ENCODE results near the gene SYNE3. TPM values are rescaled to one million over a fixed set of nuclear protein-coding genes. Genes with fewer than 3 reads are reported as not detected.

The SYNE3 gene
- total RNA-seq, 2 experiments from 2014 or later = 21.6 to 22.8 TPM

DNA sequence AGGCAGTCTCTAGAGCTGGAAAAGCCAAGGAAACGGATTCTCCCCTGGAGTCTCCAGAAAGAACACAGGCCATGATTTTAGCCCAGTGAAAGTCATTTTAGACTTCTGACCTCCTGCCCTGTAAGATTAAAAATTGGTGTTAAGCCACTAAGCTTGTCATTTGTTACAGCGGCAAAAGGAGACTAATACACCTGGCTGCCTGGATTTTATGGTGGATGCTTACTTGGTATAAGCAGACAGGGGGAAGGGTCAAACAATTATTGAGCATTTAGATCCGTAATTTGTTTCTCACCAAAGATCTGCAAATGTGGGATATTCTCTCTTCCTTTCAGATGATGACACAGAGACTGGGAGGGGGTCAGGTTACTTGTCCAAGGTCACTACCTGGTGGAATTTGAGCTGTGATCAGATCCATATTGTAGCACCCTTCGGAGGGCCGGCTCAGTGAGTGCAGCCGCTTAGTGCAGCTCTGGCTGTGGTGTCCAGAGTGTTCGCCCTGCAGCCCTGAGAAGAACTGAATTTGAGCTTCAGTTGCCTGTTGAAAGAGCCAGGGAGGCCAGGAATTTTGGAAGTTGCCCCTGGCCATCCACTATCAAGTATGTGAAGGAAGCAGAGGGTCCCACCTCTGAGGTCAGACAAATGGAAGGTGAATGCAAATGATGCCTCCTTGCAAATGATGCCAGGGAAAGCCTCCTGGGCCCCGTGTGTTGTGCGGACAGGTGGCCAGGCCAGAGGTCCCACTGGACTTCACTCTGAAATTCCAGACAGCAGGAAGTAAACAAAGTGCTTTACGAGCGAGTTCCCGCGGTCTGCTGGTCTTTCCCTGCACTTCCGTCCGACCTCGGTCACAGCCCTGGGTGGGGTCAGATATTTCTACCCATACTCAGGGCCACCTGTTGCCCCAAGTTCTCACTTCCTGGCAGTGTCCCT is 33.5 kb upstream of the SYNE3 start:
- H3K9me3 Mint-ChIP-seq = peaks cover 2% of the 10 kb centered on the region
- intact Hi-C loops (cut with micrococcal nuclease) = no loop called here
- CTCF ChIA-PET = interaction anchor here (0.9 to 1.5 kb wide), 2 partner anchors 8 to 108 kb away, joined by 3 to 5 read pairs; no protein-coding TSS in a partner anchor
- no peaks in the 10 kb centered on the region for H3K27me3 Mint-ChIP-seq (ENCODE audit: low read depth)
- no peak for DNase-seq
- peaks cover 9% of the 10 kb centered on the region for H3K36me3 Mint-ChIP-seq (ENCODE audit: low read depth)
- H3K4me3 Mint-ChIP-seq = no peak overlapping the region
- H3K4me1 Mint-ChIP-seq (ENCODE audit: low read depth) = peaks cover 10% of the 10 kb centered on the region
- no peak overlapping the region for H3K27ac Mint-ChIP-seq

GRCh38 chr14:95548328-95548929 is 32.0 kb upstream of the SYNE3 start:
- Mint-ChIP-seq H3K4me1 (ENCODE audit: low read depth) (peaks cover 10% of the 10 kb centered on the region), H3K27ac (no peak overlapping the region), H3K9me3 (peaks cover 2% of the 10 kb centered on the region), H3K36me3 (ENCODE audit: low read depth) (peaks cover 10% of the 10 kb centered on the region), H3K27me3 (ENCODE audit: low read depth) (no peaks in the 10 kb centered on the region), H3K4me3 (no peak overlapping the region)
- CTCF ChIA-PET = interaction anchor here (0.6 to 1.5 kb wide), 2 partner anchors 13 to 170 kb away, joined by 3 to 4 read pairs; no protein-coding TSS in a partner anchor
- no peak for DNase-seq
- intact Hi-C loops (cut with micrococcal nuclease) = no loop called here

GRCh38 chr14:95547626-95548327 is 31.3 kb upstream of the SYNE3 start:
- Mint-ChIP-seq H3K4me1 (ENCODE audit: low read depth) (peaks cover 10% of the 10 kb centered on the region), H3K4me3 (no peak overlapping the region), H3K36me3 (ENCODE audit: low read depth) (peaks cover 10% of the 10 kb centered on the region), H3K9me3 (peaks cover 2% of the 10 kb centered on the region), H3K27ac (no peak overlapping the region), H3K27me3 (ENCODE audit: low read depth) (no peaks in the 10 kb centered on the region)
- CTCF ChIA-PET = interaction anchor here (0.6 to 1.5 kb wide), 2 partner anchors 14 to 169 kb away, joined by 3 to 4 read pairs; no protein-coding TSS in a partner anchor
- intact Hi-C loops (cut with micrococcal nuclease) = no loop called here
- DNase-seq = no peak

GRCh38 chr14:95547272-95547625 is 30.8 kb upstream of the SYNE3 start:
- intact Hi-C loops (cut with micrococcal nuclease) = no loop called here

GRCh38 chr14:95545515-95546168 is 29.2 kb upstream of the SYNE3 start:
- Mint-ChIP-seq H3K27me3 (ENCODE audit: low read depth) (no peaks in the 10 kb centered on the region), H3K27ac (no peak overlapping the region), H3K4me1 (ENCODE audit: low read depth) (peaks cover 17% of the 10 kb centered on the region), H3K36me3 (ENCODE audit: low read depth) (peaks cover 8% of the 10 kb centered on the region), H3K4me3 (no peak overlapping the region), H3K9me3 (no peaks in the 10 kb centered on the region)
- intact Hi-C loops (cut with micrococcal nuclease) = no loop called here
- CTCF ChIA-PET = interaction anchor here (1.3 kb wide), 1 partner anchor 27 kb away, joined by 5 read pairs; no protein-coding TSS in a partner anchor
- DNase-seq = no peak

More at GRCh38 chr14:95547272-95547625, 30.8 kb upstream of the SYNE3 start:
- DNase-seq = no peak
- Mint-ChIP-seq H3K4me3 (no peak overlapping the region), H3K4me1 (ENCODE audit: low read depth) (peaks cover 10% of the 10 kb centered on the region), H3K27me3 (ENCODE audit: low read depth) (no peaks in the 10 kb centered on the region), H3K9me3 (peaks cover 2% of the 10 kb centered on the region), H3K27ac (no peak overlapping the region), H3K36me3 (ENCODE audit: low read depth) (peaks cover 10% of the 10 kb centered on the region)
- CTCF ChIA-PET = interaction anchor here (0.9 to 1.5 kb wide), 4 partner anchors 13 to 120 kb away, joined by 3 to 4 read pairs (median 4); no protein-coding TSS in a partner anchor

DNA sequence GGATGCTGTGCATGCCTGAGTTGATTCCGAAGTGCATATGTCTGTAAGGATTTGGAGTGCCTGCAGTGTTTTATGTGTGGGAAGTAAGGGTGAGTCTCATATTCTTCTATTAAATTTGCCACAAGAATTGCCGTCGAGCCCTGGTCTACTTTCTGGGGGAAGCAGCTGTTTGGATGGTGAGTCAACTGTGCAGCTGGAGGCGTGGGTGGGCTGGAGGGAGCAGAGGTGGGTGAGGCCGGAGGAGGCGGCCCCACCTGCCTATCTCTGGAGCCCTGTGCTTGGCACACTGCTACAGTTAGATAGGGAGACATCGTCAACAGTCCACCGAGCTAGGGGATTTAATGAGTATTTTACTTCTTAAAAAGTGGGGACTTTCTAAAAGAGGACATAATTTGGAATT is 28.1 kb upstream of the SYNE3 start:
- H3K27ac Mint-ChIP-seq = no peak overlapping the region
- H3K4me3 Mint-ChIP-seq = no peak overlapping the region
- DNase-seq = no peak
- CTCF ChIA-PET = interaction anchor here (0.6 kb wide), 1 partner anchor 590 kb away, joined by 3 read pairs; no protein-coding TSS in a partner anchor
- peaks cover 19% of the 10 kb centered on the region for H3K4me1 Mint-ChIP-seq (ENCODE audit: low read depth)
- H3K36me3 Mint-ChIP-seq (ENCODE audit: low read depth) = peaks cover 7% of the 10 kb centered on the region
- H3K27me3 Mint-ChIP-seq (ENCODE audit: low read depth) = no peaks in the 10 kb centered on the region
- no peaks in the 10 kb centered on the region for H3K9me3 Mint-ChIP-seq
- intact Hi-C loops (cut with micrococcal nuclease) = no loop called here

DNA sequence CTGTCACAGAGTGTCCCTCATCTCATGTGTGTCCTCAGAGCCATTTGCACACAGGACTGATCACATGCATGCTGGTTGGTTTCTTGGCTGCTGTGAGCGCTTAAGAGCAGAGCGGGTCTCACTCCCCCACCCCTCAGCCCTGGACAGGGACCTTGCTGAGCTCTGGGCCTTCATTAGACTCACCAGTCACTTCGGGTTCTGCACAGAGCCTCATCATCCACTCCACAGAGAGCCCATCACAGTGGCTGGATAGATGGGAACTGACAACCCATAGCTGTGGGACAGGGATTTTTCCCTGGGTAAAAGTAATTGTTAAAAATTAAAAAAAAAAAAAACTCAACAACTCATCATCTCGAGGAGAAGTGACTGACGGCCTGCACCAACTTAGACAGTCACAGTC is 26.6 kb upstream of the SYNE3 start:
- H3K4me1 Mint-ChIP-seq (ENCODE audit: low read depth) = peaks cover 28% of the 10 kb centered on the region
- H3K36me3 Mint-ChIP-seq (ENCODE audit: low read depth) = peaks cover 4% of the 10 kb centered on the region
- no peak for DNase-seq
- H3K27me3 Mint-ChIP-seq (ENCODE audit: low read depth) = no peaks in the 10 kb centered on the region
- no peaks in the 10 kb centered on the region for H3K9me3 Mint-ChIP-seq
- intact Hi-C loops (cut with micrococcal nuclease) = no loop called here
- H3K27ac Mint-ChIP-seq = no peak overlapping the region
- CTCF ChIA-PET = interaction anchor here (1.2 kb wide), 1 partner anchor 99 kb away, joined by 3 read pairs; no protein-coding TSS in a partner anchor
- no peak overlapping the region for H3K4me3 Mint-ChIP-seq

DNA sequence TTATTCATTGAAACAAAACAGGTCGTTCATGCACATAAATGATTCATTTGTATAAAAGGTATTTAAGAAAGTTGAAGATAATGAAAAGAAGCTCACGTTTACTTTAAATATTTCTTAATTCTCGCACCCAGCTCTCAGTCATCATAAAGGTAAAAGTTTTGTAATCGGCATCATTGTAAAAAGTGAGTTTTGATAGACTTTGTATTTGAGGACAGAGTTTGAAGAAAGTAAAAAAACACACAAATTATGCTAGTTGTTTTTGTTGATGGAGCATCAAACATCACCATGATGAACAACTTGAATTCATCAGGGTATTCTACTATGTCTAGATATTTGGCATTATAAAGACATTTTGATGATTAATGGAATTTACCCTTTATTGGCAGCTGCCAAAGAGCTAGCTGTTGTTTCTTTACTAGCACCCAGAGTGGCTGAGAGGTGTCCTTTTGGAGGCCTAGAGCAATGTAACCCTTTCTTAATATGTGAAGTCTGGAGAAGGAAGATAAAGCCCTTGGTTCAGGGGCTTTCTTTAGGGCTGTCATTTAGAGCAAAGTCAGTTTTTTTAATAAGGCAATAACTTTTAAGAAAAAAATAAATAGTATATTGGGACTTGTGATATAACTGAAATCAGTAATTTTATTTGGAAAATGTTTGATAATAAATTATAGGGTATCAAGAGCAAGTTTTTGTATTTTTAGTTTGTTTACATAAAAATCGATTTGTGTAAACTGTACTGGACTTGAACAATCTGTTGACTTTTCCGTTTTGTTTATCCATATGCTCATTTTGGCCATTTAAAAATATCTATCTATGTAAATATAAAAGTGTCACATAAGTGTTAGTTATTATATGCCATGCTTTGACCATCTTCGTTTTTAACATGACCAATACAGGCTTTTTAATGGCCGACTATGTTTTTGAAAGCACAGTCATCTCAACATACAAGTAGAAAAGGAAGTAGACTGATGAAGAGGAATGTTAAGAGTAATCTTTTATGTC is 25.8 kb upstream of the SYNE3 start:
- no peak overlapping the region for H3K4me3 Mint-ChIP-seq
- H3K36me3 Mint-ChIP-seq (ENCODE audit: low read depth) = peaks cover 4% of the 10 kb centered on the region
- CTCF ChIA-PET = interaction anchor here (0.9 to 1.5 kb wide), 4 partner anchors 8 to 98 kb away, joined by 3 to 5 read pairs (median 3); no protein-coding TSS in a partner anchor
- intact Hi-C loops (cut with micrococcal nuclease) = no loop called here
- no peak for DNase-seq
- no peaks in the 10 kb centered on the region for H3K9me3 Mint-ChIP-seq
- H3K4me1 Mint-ChIP-seq (ENCODE audit: low read depth) = peaks cover 33% of the 10 kb centered on the region
- H3K27ac Mint-ChIP-seq = no peak overlapping the region
- H3K27me3 Mint-ChIP-seq (ENCODE audit: low read depth) = no peaks in the 10 kb centered on the region

- no peaks in the 10 kb centered on the region for H3K27me3 Mint-ChIP-seq (ENCODE audit: low read depth)
- peaks cover 41% of the 10 kb centered on the region for H3K4me1 Mint-ChIP-seq (ENCODE audit: low read depth)
These were observed 24.9 kb upstream of the SYNE3 start for GRCh38 chr14:95541346-95541745.

DNA sequence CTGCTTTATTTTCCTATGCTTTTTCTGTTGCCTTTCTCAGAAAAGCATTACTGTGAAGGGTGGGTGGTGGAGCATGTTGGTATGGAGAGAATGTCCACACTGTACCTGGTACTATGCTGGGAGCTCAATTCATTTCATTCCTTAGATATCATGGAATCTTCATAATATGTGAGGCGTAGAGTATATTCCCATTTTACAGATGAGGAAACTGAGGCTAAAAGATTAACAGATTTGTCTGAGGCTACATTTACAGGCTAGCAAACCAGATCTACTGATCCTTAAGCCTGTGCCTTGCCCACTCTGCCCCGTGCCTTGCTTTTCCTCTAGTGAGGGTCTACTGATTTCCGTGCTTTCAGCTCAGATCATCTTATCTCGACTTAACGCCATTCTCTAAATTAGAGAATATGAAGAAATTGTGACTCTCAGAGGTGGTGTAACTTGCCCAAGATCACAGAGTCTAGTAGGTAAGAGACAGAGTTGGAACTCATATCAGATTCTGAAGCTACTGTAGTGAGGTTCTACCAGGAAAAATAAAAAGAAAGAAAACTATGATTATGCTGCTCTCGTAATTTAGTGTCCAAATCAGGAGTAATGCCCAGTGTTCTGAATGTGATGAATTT is 23.9 kb upstream of the SYNE3 start:
- Mint-ChIP-seq H3K27me3 (ENCODE audit: low read depth) (no peaks in the 10 kb centered on the region), H3K9me3 (no peaks in the 10 kb centered on the region), H3K27ac (no peak overlapping the region), H3K4me3 (no peak overlapping the region), H3K36me3 (ENCODE audit: low read depth) (peaks cover 5% of the 10 kb centered on the region), H3K4me1 (ENCODE audit: low read depth) (peaks cover 43% of the 10 kb centered on the region)
- intact Hi-C loops (cut with micrococcal nuclease) = no loop called here
- DNase-seq = no peak
- CTCF ChIA-PET = interaction anchor here (0.6 to 1.2 kb wide), 3 partner anchors 11 to 22 kb away, joined by 3 read pairs; no protein-coding TSS in a partner anchor

More at GRCh38 chr14:95541346-95541745, 24.9 kb upstream of the SYNE3 start:
- intact Hi-C loops (cut with micrococcal nuclease) = no loop called here
- CTCF ChIA-PET = interaction anchor here (0.9 to 1.5 kb wide), 4 partner anchors 8 to 16 kb away, joined by 3 to 5 read pairs (median 3); no protein-coding TSS in a partner anchor
- Mint-ChIP-seq H3K36me3 (ENCODE audit: low read depth) (peaks cover 4% of the 10 kb centered on the region), H3K9me3 (no peaks in the 10 kb centered on the region), H3K27ac (no peak overlapping the region), H3K4me3 (no peak overlapping the region)
- DNase-seq = no peak

All from activated naive CD4-positive, alpha-beta T cell treated with anti-CD3 and anti-CD28 coated beads for 36 hours (primary cell).